Stomach (tissue), 4 donors: Measurements from ENCODE around the gene MYO9B.

ENCODE experiments used
- POLR2A ChIP-seq, 4 donors: fragments of 450-650 bp; IDR thresholded peaks; one replicate each; pipeline ENCODE4 v1.6.1; 2016; ENCODE audit warnings: antibody characterized with exemption in 4 of 4, control low read depth in 2 of 4, mild to moderate bottlenecking in 1 of 4, moderate library complexity in 1 of 4
- TF ChIP-seq, protein P1 (sequence below), 7 experiments: fragments of 450-650 bp in 4 of 7; fragments of 200-600 bp in 3 of 7; sonication (generic) in 3 of 7; IDR thresholded peaks; one replicate each; pipeline ENCODE4 v1.5.1; 2016 to 2019; ENCODE audit warnings: antibody characterized with exemption in 7 of 7, control low read depth in 2 of 7, mild to moderate bottlenecking in 1 of 7

DNA sequence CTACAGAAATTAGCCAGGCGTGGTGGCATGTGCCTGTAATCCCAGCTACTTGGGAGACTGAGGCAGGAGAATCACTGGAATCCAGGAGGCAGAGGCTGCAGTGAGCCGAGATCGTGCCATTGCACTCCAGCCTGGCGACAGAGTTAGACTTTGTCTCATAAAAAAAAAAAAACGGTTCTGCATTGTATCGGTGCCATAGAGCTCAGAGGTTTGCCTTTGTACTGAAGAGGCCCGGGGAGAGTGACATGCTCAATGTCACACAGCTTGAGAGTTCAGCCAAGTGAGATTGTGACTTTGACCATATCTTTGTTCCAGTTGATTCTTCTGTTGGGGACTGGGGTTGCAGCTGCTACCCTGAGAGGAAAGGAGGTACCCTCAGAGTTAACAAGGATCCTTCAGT is 4.7 kb upstream of the MYO9B start:
- TF ChIP-seq, protein P1, sequence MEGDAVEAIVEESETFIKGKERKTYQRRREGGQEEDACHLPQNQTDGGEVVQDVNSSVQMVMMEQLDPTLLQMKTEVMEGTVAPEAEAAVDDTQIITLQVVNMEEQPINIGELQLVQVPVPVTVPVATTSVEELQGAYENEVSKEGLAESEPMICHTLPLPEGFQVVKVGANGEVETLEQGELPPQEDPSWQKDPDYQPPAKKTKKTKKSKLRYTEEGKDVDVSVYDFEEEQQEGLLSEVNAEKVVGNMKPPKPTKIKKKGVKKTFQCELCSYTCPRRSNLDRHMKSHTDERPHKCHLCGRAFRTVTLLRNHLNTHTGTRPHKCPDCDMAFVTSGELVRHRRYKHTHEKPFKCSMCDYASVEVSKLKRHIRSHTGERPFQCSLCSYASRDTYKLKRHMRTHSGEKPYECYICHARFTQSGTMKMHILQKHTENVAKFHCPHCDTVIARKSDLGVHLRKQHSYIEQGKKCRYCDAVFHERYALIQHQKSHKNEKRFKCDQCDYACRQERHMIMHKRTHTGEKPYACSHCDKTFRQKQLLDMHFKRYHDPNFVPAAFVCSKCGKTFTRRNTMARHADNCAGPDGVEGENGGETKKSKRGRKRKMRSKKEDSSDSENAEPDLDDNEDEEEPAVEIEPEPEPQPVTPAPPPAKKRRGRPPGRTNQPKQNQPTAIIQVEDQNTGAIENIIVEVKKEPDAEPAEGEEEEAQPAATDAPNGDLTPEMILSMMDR (IDR thresholded peaks at IDR 0.05) = no peak
- TF ChIP-seq POLR2A (IDR thresholded peaks at IDR 0.05) = no peak
